IMR-90 (cell line): ENCODE results near the gene RIMBP2. TPM values are rescaled to one million over a fixed set of nuclear protein-coding genes. Genes with fewer than 3 reads are reported as not detected.

ENCODE experiments used
- ATAC-seq: fragments of 200-7000 bp; cut with Tn5 transposase; 2 replicates; pipeline ENCODE4 v1.9.1; 2020; ENCODE audit warnings: low read depth, mild to moderate bottlenecking, moderate library complexity
- BruUV-seq: library from RNA; stranded (reverse); fragments of 400-500 nt; replicated peaks from 2 replicates; lab custom pipeline; 2021; lab: Mats Ljungman, UMichigan
- CTCF ChIA-PET: fragments of 300-600 bp; formaldehyde crosslinking; extraction: SDS; loops from one replicate; lab custom pipeline; 2021; ENCODE audit warnings: antibody characterized with exemption; lab: Yijun Ruan, JAX
- POLR2A ChIA-PET: fragments of 300-600 bp; sonication (Branson Sonifier 250); formaldehyde crosslinking; loops from one replicate; lab custom pipeline; 2022; ENCODE audit warnings: antibody characterized with exemption; ENCODE audit not compliant: unreplicated experiment; lab: Charles Lee
- DNase-seq: peaks from one replicate; pipeline ENCODE4 v3.0.0; 2013
- H2AFZ ChIP-seq: replicated peaks from 2 replicates; pipeline ENCODE3; 2013; ENCODE audit warnings: low read length, mild to moderate bottlenecking; ENCODE audit not compliant: poor library complexity
- H2AK5ac ChIP-seq: 2 replicates; pipeline ENCODE4 v1.6.1; 2013; ENCODE audit warnings: low read depth, low read length, inconsistent platforms
- H2AK9ac ChIP-seq: replicated peaks from 2 replicates; pipeline ENCODE3; 2013; ENCODE audit warnings: mild to moderate bottlenecking, low read depth, low read length, moderate library complexity; ENCODE audit not compliant: poor library complexity
- H2BK120ac ChIP-seq: 2 replicates; pipeline ENCODE4 v1.6.1; 2013; ENCODE audit warnings: low read depth, low read length, inconsistent platforms
- H2BK15ac ChIP-seq: 3 replicates; pipeline ENCODE4 v1.6.1; 2013; ENCODE audit warnings: low read depth, low read length, inconsistent platforms
- H2BK20ac ChIP-seq: 2 replicates; pipeline ENCODE4 v1.6.1; 2013; ENCODE audit warnings: low read depth, mild to moderate bottlenecking, inconsistent platforms, low read length, moderate library complexity
- H2BK5ac ChIP-seq: 2 replicates; pipeline ENCODE4 v1.6.1; 2013; ENCODE audit warnings: mild to moderate bottlenecking, low read depth, low read length, inconsistent platforms; ENCODE audit not compliant: poor library complexity, severe bottlenecking
- H3K14ac ChIP-seq: replicated peaks from 2 replicates; pipeline ENCODE4 v1.6.1; 2013; ENCODE audit warnings: low read depth, low read length, inconsistent platforms
- H3K18ac ChIP-seq: 2 replicates; pipeline ENCODE4 v1.6.1; 2013; ENCODE audit warnings: low read depth, low read length, control low read depth
- H3K23ac ChIP-seq: 2 replicates; pipeline ENCODE4 v1.6.1; 2013; ENCODE audit warnings: low read depth, low read length, inconsistent platforms
- H3K27ac ChIP-seq: 2 replicates; pipeline ENCODE4 v1.5.1; 2013; ENCODE audit warnings: mild to moderate bottlenecking, control low read depth, low read length; ENCODE audit not compliant: insufficient read depth
- H3K27me3 ChIP-seq: 2 replicates; pipeline ENCODE4 v1.6.1; 2013; ENCODE audit warnings: low read length; ENCODE audit not compliant: control insufficient read depth, insufficient read depth
- H3K36me3 ChIP-seq: 2 replicates; pipeline ENCODE4 v1.6.1; 2013; ENCODE audit warnings: low read length, mixed read lengths; ENCODE audit not compliant: control insufficient read depth, insufficient read depth
- H3K4ac ChIP-seq: 2 replicates; pipeline ENCODE4 v1.6.1; 2013; ENCODE audit warnings: low read depth, low read length, inconsistent platforms
- H3K4me1 ChIP-seq: 2 replicates; pipeline ENCODE4 v1.6.1; 2013; ENCODE audit warnings: low read length, mixed read lengths; ENCODE audit not compliant: control insufficient read depth, insufficient read depth
- H3K4me2 ChIP-seq: 2 replicates; pipeline ENCODE4 v1.6.1; 2013; ENCODE audit warnings: low read depth, mild to moderate bottlenecking, control low read depth, low read length, moderate library complexity
- H3K4me3 ChIP-seq: 2 replicates; pipeline ENCODE4 v1.5.1; 2013; ENCODE audit warnings: low read depth, mild to moderate bottlenecking, control low read depth, low read length, moderate library complexity; ENCODE audit not compliant: insufficient read depth
- H3K56ac ChIP-seq: 2 replicates; pipeline ENCODE4 v1.6.1; 2013; ENCODE audit warnings: low read length, inconsistent platforms; ENCODE audit not compliant: insufficient read depth; ENCODE audit errors: extremely low read depth
- H3K79me1 ChIP-seq, 2 experiments: 2 replicates each; pipeline ENCODE4 v1.6.1; 2013; ENCODE audit warnings: low read length in 2 of 2, inconsistent platforms in 1 of 2, low read depth in 1 of 2
- H3K9ac ChIP-seq: 2 replicates; pipeline ENCODE4 v1.6.1; 2013; ENCODE audit warnings: low read depth, low read length, control low read depth
- H3K9me1 ChIP-seq: 2 replicates; pipeline ENCODE4 v1.6.1; 2013; ENCODE audit warnings: low read length, inconsistent platforms; ENCODE audit not compliant: insufficient read depth
- H3K9me3 ChIP-seq: 2 replicates; pipeline ENCODE4 v1.6.1; 2013; ENCODE audit warnings: low read length; ENCODE audit not compliant: control insufficient read depth, insufficient read depth
- H4K20me1 ChIP-seq: 2 replicates; pipeline ENCODE4 v1.6.1; 2013; ENCODE audit warnings: low read length, inconsistent platforms; ENCODE audit not compliant: insufficient read depth
- H4K5ac ChIP-seq: 2 replicates; pipeline ENCODE4 v1.6.1; 2013; ENCODE audit warnings: mild to moderate bottlenecking, low read depth, low read length, control low read depth
- H4K8ac ChIP-seq, 2 experiments: 2 replicates each; pipeline ENCODE4 v1.6.1; 2013; ENCODE audit warnings: low read depth in 2 of 2, low read length in 2 of 2, control low read depth in 1 of 2, inconsistent platforms in 1 of 2
- H4K91ac ChIP-seq: 2 replicates; pipeline ENCODE4 v1.6.1; 2013; ENCODE audit warnings: low read depth, low read length, inconsistent platforms; ENCODE audit not compliant: insufficient read depth
- BHLHE40 ChIP-seq: fragments of 150-350 bp; IDR thresholded peaks from 2 replicates; pipeline ENCODE4 v1.6.1; 2016; ENCODE audit warnings: mild to moderate bottlenecking, low read depth, low read length
- CHD1 ChIP-seq: IDR thresholded peaks from 2 replicates; pipeline ENCODE4 v1.6.1; 2012; ENCODE audit warnings: low read depth, low read length, improper control_type of control experiment
- FOS ChIP-seq: fragments of 150-350 bp; IDR thresholded peaks from 2 replicates; pipeline ENCODE4 v1.6.1; 2016; ENCODE audit warnings: low read depth, low read length
- MXI1 ChIP-seq: IDR thresholded peaks from 2 replicates; pipeline ENCODE4 v1.6.1; 2012; ENCODE audit warnings: low read depth, mild to moderate bottlenecking, low read length, moderate library complexity, borderline replicate concordance
- NFE2L2 ChIP-seq: fragments of 150-350 bp; IDR thresholded peaks from 2 replicates; pipeline ENCODE4 v1.6.1; 2016; ENCODE audit warnings: low read depth, mild to moderate bottlenecking, low read length
- RCOR1 ChIP-seq: IDR thresholded peaks from 2 replicates; pipeline ENCODE4 v1.6.1; 2012; ENCODE audit warnings: mild to moderate bottlenecking, low read length, improper control_type of control experiment; ENCODE audit not compliant: insufficient replicate concordance
- SMC3 ChIP-seq: fragments of 150-350 bp; IDR thresholded peaks from 2 replicates; pipeline ENCODE4 v1.6.1; 2016; ENCODE audit warnings: low read depth, mild to moderate bottlenecking, antibody characterized with exemption, low read length, moderate library complexity
- WGBS, 2 experiments: methylation state at CpG; one replicate each; pipeline versions ENCODE4 v1.1.5 to v1.1.7; 2013; ENCODE audit warnings: missing lambda C conversion rate in 2 of 2; ENCODE audit not compliant: insufficient read length in 1 of 2; ENCODE audit errors: extremely low coverage in 2 of 2; 5-methylcytosine and 5-hydroxymethylcytosine counted together
- dilution Hi-C: fragments of 300-500 bp; cut with HindIII; formaldehyde crosslinking; loops from one replicate; pipeline ENCODE4 v1.14.3; 2018; ENCODE audit warnings: low sequenced_read_pairs; ENCODE audit not compliant: unreplicated experiment
- in situ Hi-C: fragments of 300-500 bp; cut with MboI; formaldehyde crosslinking; loops from 3 replicates; pipeline ENCODE4 v1.14.3; 2019; ENCODE audit warnings: low sequenced_read_pairs, inconsistent platforms, mixed read lengths
- intact Hi-C: fragments of 100-400 bp; cut with micrococcal nuclease; formaldehyde crosslinking; loops from 2 replicates; pipeline ENCODE4 v1.10.0; 2022
- polyA plus RNA-seq, 3 experiments: library from polyadenylated mRNA; depleted of rRNA; stranded (reverse); fragments of >200 nt; gene quantifications; 2 replicates each; pipeline ENCODE4 v1.2.3, GENCODE V29; 2012; ENCODE audit warnings: low replicate concordance in 1 of 3
- total RNA-seq: library from RNA; depleted of rRNA; stranded (reverse); fragments of >200 nt; gene quantifications from 2 replicates; pipeline ENCODE4 v1.2.3, GENCODE V29; 2012
- TF ChIP-seq, protein P1 (sequence below): conservative IDR thresholded peaks from 2 replicates; pipeline ENCODE4 v1.5.1; 2012; ENCODE audit warnings: mild to moderate bottlenecking, low read depth, low read length, improper control_type of control experiment
- TF ChIP-seq, protein P2 (sequence below): fragments of 150-350 bp; IDR thresholded peaks from 2 replicates; pipeline ENCODE4 v1.6.1; 2017; ENCODE audit warnings: mild to moderate bottlenecking, antibody characterized with exemption, low read length, low read depth

The RIMBP2 gene
- total and polyA plus RNA-seq, 2 of the 4 experiments (the other 2 are of a cell fraction), result not detected

DNA sequence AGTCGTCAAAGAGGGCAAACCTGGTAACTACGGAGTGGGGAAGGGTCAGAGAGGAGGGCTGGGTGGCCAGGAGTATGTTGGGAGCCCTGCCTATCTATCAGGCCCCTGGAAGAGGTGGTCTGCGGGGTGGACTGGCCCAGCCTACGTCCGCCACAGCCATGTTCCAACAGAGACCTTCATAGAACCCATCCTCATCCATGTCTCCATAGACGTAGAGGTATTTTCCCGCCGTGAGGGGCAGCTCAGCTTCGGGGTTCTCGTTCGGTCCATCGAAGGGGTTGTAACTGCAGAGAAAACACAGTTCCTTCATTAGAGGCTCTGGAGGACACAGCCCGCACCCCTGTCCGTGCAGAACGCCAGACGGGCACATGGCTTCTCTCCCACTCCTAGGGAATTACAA, 271.1 kb downstream of the RIMBP2 start:
- no peak overlapping the region for H4K5ac ChIP-seq
- POLR2A ChIA-PET, result no interaction called here
- no peak overlapping the region for H3K4me3 ChIP-seq
- 59% methylated on average over 4 of the region's 16 CpGs; no CpG with 5 or more reads in 1 of the 2 experiments for WGBS, 2 experiments
- no peaks in the 10 kb centered on the region for H3K36me3 ChIP-seq
- no peaks in the 10 kb centered on the region for H3K27me3 ChIP-seq
- H3K56ac ChIP-seq, result no peak overlapping the region
- dilution Hi-C loops, result no loop called here
- no peak overlapping the region for H3K23ac ChIP-seq
- no peak for ATAC-seq
- no peak overlapping the region for H2AK9ac ChIP-seq
- no peak overlapping the region for H3K18ac ChIP-seq
- H2BK20ac ChIP-seq, result no peak overlapping the region
- H3K4me2 ChIP-seq, result no peak overlapping the region
- no peak overlapping the region for H2BK120ac ChIP-seq
- CTCF ChIA-PET, result no interaction called here
- H2BK15ac ChIP-seq, result no peak overlapping the region
- no peak overlapping the region for H4K8ac ChIP-seq
- no peak for DNase-seq
- H2BK5ac ChIP-seq, result no peak overlapping the region
- no peaks in the 10 kb centered on the region for H3K9me1 ChIP-seq
- H3K4ac ChIP-seq, result no peak overlapping the region
- H3K9ac ChIP-seq, result no peak overlapping the region
- peaks cover 63% of the 10 kb centered on the region for H3K9me3 ChIP-seq
- no peak overlapping the region for H4K91ac ChIP-seq
- H2AFZ ChIP-seq, result no peak overlapping the region
- no peaks in the 10 kb centered on the region for H3K4me1 ChIP-seq
- no peak overlapping the region for H3K27ac ChIP-seq
- H3K14ac ChIP-seq, result no peak overlapping the region
- in situ Hi-C loops, result no loop called here
- no peaks in the 10 kb centered on the region for H3K79me1 ChIP-seq
- TF ChIP-seq FOS (no peak), NFE2L2 (no peak), BHLHE40 (no peak), MXI1 (no peak), RCOR1 (no peak), SMC3 (no peak), CHD1 (no peak)
- TF ChIP-seq, protein P1, sequence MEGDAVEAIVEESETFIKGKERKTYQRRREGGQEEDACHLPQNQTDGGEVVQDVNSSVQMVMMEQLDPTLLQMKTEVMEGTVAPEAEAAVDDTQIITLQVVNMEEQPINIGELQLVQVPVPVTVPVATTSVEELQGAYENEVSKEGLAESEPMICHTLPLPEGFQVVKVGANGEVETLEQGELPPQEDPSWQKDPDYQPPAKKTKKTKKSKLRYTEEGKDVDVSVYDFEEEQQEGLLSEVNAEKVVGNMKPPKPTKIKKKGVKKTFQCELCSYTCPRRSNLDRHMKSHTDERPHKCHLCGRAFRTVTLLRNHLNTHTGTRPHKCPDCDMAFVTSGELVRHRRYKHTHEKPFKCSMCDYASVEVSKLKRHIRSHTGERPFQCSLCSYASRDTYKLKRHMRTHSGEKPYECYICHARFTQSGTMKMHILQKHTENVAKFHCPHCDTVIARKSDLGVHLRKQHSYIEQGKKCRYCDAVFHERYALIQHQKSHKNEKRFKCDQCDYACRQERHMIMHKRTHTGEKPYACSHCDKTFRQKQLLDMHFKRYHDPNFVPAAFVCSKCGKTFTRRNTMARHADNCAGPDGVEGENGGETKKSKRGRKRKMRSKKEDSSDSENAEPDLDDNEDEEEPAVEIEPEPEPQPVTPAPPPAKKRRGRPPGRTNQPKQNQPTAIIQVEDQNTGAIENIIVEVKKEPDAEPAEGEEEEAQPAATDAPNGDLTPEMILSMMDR, result no peak
- TF ChIP-seq, protein P2, sequence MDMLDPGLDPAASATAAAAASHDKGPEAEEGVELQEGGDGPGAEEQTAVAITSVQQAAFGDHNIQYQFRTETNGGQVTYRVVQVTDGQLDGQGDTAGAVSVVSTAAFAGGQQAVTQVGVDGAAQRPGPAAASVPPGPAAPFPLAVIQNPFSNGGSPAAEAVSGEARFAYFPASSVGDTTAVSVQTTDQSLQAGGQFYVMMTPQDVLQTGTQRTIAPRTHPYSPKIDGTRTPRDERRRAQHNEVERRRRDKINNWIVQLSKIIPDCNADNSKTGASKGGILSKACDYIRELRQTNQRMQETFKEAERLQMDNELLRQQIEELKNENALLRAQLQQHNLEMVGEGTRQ, result no peak
- H2AK5ac ChIP-seq, result no peak overlapping the region
- BruUV-seq, result no TSS peak
- intact Hi-C loops, result no loop called here
- H4K20me1 ChIP-seq, result no peaks in the 10 kb centered on the region
